Right lobe of liver (tissue), 4 donors: ENCODE results near the gene MT1G.

Experiments
- CTCF ChIP-seq, 4 donors: fragments of 200-600 bp in 3 of 4; fragments of 450-650 bp in 1 of 4; IDR thresholded peaks; one replicate each; pipeline versions ENCODE4 v1.5.1 to v1.8.0; 2016 to 2022; ENCODE audit warnings: antibody characterized with exemption in 4 of 4, mild to moderate bottlenecking in 2 of 4
- POLR2A ChIP-seq: fragments of 450-650 bp; IDR thresholded peaks from one replicate; pipeline ENCODE4 v1.6.1; 2017; ENCODE audit warnings: antibody characterized with exemption, mild to moderate bottlenecking
- donor health status: DM: no; HTN: no; CAD: no.
- donor health status: DM: no; HTN: no; CAD: no.
- donor health status: DM: no; HTN: yes; CAD: no.

GRCh38 chr16:56670620-56670934, 2.7 kb upstream of the MT1G start:
- TF ChIP-seq CTCF (IDR thresholded peaks at IDR 0.05) (no peak), POLR2A (no peak)
